ENCODE data around the gene RARB. TPM values are rescaled to one million over a fixed set of nuclear protein-coding genes. Genes with fewer than 3 reads are reported as not detected.

The RARB gene
- total and polyA plus RNA-seq, 2 of the 13 experiments (the other 11 are each of a cell fraction or from before 2014, with no cell fraction given) = 0.16 TPM; not detected in 1

DNA sequence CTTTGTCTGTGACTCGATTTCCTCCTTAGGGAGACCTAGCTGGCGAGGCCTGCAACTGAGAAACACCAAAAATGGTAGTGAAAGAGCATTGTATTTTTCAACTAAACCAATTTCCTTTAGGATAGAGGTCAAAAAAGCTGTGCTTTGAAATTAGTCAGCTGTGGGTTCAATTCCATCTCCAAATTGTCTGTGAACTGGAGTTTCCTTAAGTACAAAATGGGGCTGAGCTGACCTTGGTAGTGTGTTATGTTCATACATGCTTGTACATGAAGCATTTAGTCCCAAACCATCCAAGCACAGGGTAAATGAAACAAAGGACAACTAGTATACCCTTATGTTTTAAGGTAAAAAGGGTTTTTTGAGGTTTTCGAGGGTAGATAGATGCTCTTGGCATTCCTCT is 99.3 kb downstream of the RARB start (continued):
- no peak for TF ChIP-seq ZHX2 (IDR thresholded peaks at IDR 0.05; ENCODE audit: low read depth)
- TF ChIP-seq ZHX2 (CRISPR knock-in tag; IDR thresholded peaks at IDR 0.05; ENCODE audit: borderline replicate concordance) = no peak
- TF ChIP-seq SAP130 (CRISPR knock-in tag; IDR thresholded peaks at IDR 0.05; ENCODE audit: low read depth) = no peak
- no peak for TF ChIP-seq MAX (IDR thresholded peaks at IDR 0.05)
- TF ChIP-seq FOXK2 (IDR thresholded peaks at IDR 0.05) = no peak
- TF ChIP-seq ZNF878 (CRISPR knock-in tag; IDR thresholded peaks at IDR 0.05) = no peak
- TF ChIP-seq CEBPG (CRISPR knock-in tag; IDR thresholded peaks at IDR 0.05) = no peak
- TF ChIP-seq ZNF674 (CRISPR knock-in tag; IDR thresholded peaks at IDR 0.05; ENCODE audit: low read depth) = no peak
- no peak for TF ChIP-seq ZNF296 (CRISPR knock-in tag; conservative IDR thresholded peaks at IDR 0.05)
- no peak for TF ChIP-seq REL (CRISPR knock-in tag; conservative IDR thresholded peaks at IDR 0.05)
- no peak for TF ChIP-seq ZNF180 (CRISPR knock-in tag; IDR thresholded peaks at IDR 0.05; ENCODE audit: borderline replicate concordance, low read depth)

Data from HepG2 (cell line).